ENCODE data around the gene ZNF273.
"Not testable (repeated sequence)": the region's sequence is repeated elsewhere in the genome, so short reads cannot be mapped to it uniquely, and the experiment has no call there.

The ZNF273 gene

GRCh38 chr7:64877714-64878610 lies 25.1 kb upstream of the ZNF273 start:
- DNase-seq, result peak; percentile 2

- DNase-seq, result peak; percentile 1
Measured at GRCh38 chr7:64878684-64879083, 24.4 kb upstream of the ZNF273 start.

GRCh38 chr7:64879086-64879730 lies 23.9 kb upstream of the ZNF273 start:
- DNase-seq, result peak; percentile 2

DNA sequence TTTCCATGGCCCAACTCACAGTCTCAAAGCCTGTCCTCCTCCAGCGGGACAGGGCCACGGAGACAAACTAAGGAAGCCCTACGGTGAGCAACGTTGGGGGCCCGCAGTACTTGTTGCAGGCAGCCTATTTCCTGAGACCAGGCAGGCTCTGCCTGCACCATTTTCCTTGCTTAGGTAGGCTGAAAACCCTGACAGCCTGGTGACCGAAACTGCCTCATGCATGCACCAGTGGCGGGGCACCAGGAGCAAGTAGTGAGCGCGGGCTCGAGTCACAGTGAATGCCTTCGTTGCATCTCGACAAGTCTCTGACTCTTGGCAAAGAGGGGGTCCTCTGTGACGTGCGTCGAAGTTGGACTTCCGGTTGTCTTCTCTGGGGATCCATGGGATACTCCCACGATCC lies 23.3 kb upstream of the ZNF273 start:
- DNase-seq, result peak; percentile 2

GRCh38 chr7:64880322-64881297 lies 22.5 kb upstream of the ZNF273 start:
- peak; percentile 2 for DNase-seq

- peak; percentile 1 for DNase-seq
Measured at GRCh38 chr7:64881461-64882287, 21.4 kb upstream of the ZNF273 start.

DNA sequence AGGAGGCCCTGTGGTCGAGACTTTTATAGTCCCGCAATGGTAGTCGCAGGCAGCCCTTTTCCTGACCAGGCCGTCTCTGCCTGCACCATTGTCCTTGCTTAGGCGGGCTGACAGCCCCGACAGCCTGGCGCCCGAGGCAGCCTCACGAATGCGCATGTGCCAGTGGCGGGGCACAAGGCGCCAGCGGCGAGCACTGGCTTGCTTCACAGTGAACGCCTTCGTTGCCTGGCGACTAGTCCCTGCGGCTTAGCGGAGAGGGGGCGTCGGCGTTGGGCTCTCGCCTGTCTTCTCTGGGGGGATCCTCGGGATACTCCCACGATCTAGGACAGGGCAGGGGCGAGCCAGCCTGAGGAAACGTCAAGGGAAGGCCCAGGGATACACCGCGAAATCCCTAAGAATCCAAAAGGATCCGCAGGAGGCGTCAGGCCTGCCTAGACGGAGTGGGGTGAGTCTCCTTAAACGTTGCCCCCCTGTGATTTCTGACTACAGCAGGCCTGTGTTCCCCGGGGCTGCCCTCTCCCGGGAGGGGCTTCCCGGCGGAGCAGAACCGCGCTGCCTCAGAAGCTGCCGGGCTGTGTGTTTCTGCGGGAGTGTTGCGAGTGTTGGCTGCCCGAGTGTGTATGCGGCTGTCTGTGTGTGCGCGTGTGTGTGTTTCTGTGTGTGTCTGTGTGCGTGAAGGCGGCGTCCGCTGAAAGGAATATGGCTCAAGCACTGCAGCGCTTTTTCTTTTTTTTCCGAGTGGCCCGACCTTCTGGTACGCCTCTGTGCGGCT lies 20.5 kb upstream of the ZNF273 start:
- peak; percentile 30 for DNase-seq

DNA sequence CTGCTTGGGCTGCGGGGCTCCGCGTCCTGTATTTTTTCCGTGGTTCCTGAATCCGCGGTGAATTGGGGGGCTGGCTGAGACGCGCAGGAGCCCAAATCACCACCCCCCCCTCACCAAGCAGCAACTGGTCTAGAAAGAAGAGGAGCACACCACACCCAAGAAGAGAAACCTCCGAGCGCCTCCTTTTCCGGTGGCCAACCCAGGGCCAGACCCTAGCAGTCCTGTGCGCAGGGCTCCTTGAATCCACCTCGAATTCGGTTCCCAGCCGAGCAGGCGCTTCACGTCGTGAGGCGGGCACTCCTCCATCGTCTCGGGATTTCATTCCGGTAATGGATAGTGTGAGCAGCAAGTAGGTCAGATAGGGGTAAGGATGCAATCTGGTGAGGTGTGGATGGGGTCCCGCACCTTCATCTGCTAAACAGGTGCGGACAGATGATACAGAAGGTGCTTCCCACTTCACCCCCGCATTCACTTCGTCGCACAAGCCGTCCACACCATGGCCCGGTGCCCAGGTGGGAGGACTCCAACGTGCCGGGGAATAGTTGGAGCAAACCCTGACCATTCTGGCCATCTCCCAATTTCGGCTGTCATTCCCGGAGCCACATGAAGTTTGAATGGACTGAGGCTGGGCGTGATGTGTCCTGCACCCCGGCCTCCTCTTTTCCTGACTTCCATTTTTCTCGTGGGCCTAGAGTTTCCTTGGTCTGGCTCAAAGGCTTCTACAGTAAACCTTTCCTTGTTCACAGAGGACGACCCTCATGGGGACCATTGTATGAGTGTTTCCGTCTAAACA lies 19.8 kb upstream of the ZNF273 start:
- peak; percentile 0 for DNase-seq

DNA sequence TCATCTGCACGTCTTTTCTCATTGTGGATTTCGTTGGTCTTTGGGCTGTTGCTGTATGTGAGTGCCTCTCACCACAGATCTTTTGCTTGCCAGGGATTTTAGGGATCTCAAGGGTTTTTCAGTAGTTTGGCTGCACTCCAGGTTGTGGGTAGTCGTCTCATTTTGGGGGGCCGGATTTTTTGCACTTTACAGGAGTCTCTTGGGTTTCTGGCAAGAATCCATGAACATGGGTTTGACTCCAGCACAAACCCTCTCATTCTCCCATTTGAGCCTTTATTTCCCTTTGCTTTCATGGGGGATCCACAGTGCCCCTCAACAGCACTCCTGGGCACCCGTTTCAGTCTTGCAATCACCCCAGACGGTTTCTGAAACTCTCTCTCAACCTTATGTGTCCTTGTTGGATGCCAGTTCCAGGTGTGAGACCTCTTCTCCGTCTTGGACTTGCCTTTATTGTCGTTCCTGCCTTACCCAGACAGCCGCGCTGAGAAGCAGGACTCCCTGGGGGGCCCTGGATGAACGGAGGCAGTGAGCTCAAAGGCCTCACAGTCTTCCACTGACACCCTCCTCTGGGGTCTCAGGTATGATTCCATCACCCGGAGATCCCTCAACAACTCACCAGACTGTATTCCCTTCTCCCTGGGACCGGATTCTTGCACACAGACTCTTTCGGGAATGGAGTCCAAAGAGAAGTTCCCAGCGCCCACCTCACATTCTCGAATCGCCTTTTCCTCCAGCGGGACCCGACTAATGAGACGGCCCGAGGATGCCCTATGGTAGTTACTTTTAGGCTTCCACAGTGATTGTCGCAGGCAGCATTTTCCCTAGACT lies 18.8 kb upstream of the ZNF273 start:
- no peak for DNase-seq

DNA sequence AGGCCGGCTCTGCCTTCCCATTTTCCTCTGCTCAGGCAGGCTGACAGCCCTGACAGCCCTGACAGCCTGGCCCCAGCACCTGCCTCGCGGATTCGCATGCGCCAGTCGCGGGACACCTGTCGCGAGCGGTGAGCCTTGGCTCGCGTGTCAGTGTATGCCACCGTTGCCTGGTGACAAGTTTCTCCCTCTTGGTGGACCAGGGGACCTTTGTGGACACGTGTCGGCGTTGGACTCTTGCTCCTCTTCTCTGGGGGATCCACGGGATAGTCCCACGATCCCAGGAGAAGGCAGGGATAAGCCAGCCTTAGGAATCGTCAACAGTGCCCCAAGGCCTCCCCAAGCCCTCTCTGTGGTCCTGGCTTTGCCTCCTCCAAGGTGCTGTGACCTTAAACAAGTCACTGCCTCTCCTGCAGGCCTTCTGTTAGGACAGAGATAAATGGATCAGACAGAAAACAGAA lies 18.1 kb upstream of the ZNF273 start:
- DNase-seq, result peak; percentile 1

DNA sequence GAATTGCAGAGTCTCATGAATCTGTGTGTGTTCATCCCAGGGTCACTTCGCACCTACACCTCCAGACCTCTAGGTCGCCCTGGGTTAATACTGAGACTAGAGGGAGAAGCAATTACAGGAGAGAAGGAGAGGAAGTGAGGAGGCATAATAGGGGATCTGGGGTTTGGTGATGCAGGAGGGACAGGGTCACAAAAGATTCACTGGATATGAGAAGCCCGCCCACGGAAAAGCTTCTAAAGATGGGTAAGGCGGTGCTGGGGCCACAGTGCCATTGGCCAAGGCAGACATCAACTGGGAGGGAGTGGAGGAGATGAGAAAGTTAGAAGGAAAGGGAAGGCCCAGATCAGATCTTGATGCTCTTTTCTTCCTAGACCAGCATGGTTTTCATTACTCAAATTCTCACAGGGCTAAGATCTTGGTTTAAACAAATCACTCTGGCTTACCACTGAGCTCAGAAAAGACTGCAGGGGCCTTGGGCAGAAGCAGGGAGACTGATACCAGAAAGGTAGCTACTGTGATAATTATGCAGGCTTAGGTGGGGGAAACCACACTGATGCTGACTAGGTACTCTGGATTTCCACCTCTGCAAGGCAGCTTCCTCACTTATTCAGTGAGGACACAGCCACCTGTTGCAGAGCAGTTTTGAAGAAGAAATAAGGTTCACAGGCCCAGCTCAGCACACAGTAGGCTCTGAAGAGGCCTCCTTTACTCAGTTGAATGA lies 17.4 kb upstream of the ZNF273 start:
- DNase-seq, result no peak

- no peak for DNase-seq
Measured at GRCh38 chr7:64886956-64887545, 16.0 kb upstream of the ZNF273 start.

DNA sequence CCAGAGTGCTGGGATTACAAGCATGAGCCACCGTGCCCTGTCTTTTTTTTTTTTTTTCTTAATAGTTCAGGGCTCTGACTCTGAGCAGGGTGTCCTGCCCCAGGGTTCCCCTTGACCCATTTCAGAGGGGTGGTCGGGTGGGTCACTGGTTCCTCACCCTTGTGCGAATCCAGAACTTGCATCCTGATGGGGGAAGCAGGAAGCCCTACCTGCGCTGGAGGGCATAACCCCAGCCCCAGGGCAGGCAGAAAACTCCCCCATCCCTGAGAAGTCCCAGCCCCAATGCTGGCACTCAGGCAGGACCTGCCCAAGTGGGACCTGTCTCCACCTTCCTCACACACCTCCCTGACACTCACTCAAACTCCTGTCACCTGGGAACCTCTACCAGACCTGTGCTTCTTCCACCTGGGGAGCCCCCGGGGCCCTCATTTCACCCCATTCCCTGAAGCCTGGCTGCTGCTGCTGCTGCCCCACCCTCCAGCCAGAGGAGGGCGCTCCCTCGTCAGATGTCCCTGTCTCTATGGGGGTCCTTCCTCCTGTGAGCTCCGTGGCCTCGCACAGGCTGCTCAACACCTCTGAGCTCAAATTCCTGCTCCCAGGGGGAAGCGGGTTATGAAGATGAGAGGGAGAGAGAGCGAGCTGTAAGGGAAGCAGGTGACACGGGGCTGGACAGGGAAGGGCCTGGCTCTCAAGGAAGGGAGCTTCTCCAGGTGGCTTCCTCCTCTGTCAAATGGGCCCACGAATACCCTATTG lies 15.1 kb upstream of the ZNF273 start:
- peak; percentile 38 for DNase-seq

GRCh38 chr7:64888561-64888900 lies 14.5 kb upstream of the ZNF273 start:
- peak; percentile 3 for DNase-seq

- DNase-seq, result peak; percentile 22
Measured at GRCh38 chr7:64888901-64889685, 14.0 kb upstream of the ZNF273 start.

GRCh38 chr7:64889686-64890162 lies 13.3 kb upstream of the ZNF273 start:
- no peak for DNase-seq

- DNase-seq, result not testable (repeated sequence)
Measured at GRCh38 chr7:64890273-64890672, 12.8 kb upstream of the ZNF273 start.

Measured in stimulated activated CD4-positive, alpha-beta T cell treated with anti-CD3 and anti-CD28 coated beads, Interleukin-4, amount 100 ng/mL, for 24 hours (primary cell).